T-helper 1 cell (primary cell): ENCODE measurements around the gene RAD21L1.
"Not testable (repeated sequence)": the region's sequence is repeated elsewhere in the genome, so short reads cannot be mapped to it uniquely, and the experiment has no call there.

Experiments
- DNase-seq, 5 donors: peaks; one replicate each; pipeline ENCODE4 v3.0.0-alpha.2; 2012 to 2020

The RAD21L1 gene

GRCh38 chr20:1232286-1233111 lies 6.7 kb downstream of the RAD21L1 start:
- no peak for DNase-seq

DNA sequence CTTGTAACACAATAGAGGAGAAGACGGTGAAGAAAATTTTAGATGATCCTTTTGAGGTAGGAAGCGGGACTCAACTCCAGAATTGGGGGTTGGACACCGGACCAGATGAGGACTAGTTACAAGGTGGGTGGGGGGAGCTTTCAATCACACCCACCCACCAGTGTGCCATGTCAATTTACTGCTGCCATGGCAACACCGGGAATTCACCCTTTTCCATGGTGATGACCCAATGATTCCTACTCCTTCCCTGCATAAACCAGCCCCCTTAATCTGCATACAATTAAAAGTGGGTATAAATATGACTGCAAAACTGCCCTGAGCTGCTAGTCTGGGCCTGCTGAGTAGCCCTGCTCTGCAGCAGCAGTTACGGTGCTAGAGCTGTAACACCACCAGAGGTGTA lies 14.7 kb downstream of the RAD21L1 start:
- no peak for DNase-seq

- DNase-seq = no peak
Observed at GRCh38 chr20:1241456-1241855, 15.6 kb downstream of the RAD21L1 start.

DNA sequence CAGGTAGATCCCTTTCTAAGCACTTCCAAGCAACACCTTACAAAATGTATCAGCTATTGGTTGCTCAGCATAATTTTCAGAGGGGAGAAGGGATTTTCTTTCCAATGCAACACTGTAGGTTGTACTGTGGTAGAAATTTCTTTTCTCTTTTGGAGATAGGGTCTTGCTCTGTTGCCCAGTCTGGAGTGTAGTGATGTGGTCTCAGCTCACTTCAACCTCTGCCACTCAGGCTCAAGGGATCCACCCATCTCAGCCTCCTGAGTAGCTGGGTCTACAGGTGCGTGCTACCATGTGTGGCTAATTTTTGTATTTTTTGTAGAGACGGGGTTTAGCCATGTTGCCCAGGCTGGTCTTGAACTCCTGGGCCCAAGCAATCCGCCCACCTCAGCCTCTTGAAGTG lies 16.3 kb downstream of the RAD21L1 start:
- DNase-seq = no peak

- no peak for DNase-seq
Observed at GRCh38 chr20:1242530-1242929, 16.7 kb downstream of the RAD21L1 start.

- no peak for DNase-seq
Observed at GRCh38 chr20:1245578-1245977, 19.7 kb downstream of the RAD21L1 start.

DNA sequence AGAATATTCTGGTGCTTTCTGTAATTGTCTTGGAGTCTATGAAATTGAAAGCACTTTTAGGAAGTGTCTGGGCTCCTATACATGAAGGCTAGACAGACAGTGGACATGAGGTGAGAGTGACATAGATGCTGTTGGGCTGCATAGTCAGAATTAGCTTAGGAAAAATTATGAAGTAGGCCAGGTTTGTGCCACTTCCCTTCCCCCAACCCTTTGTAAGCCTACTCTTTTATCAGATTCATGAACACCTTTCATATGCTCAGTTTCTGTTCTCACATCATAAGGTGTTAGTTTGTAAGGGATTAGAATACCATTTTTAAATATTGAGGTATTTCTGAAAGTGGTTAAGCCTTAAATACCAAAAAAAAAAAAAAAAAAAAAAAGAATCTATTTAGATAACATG lies 21.8 kb downstream of the RAD21L1 start:
- no peak for DNase-seq

GRCh38 chr20:1250282-1250681 lies 24.4 kb downstream of the RAD21L1 start:
- DNase-seq = not testable (repeated sequence)

GRCh38 chr20:1252416-1252815 lies 26.6 kb downstream of the RAD21L1 start:
- no peak for DNase-seq

- DNase-seq = no peak
Observed at GRCh38 chr20:1254254-1254653, 28.4 kb downstream of the RAD21L1 start.

DNA sequence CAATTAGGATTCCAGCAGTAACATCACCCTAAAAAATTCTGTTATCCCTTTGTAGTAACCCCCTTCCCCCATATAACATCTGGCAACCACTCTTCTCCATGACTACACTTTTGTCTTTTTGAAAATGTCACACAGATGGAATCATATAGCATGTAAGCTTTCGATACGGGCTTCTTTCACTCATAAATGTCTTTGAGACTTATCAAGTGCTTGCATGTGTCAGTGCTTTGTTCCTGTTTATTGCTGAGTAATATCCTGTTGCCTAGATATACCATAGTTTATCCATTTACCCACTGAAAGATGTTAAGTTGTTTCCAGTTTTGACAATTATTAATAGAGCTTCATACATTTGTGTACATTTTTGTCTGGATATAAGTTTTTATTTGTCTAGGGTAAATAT lies 29.8 kb downstream of the RAD21L1 start:
- DNase-seq = no peak

- no peak for DNase-seq
Observed at GRCh38 chr20:1263853-1264252, 38.0 kb downstream of the RAD21L1 start.

- DNase-seq = no peak
Observed at GRCh38 chr20:1264727-1265126, 38.9 kb downstream of the RAD21L1 start.

DNA sequence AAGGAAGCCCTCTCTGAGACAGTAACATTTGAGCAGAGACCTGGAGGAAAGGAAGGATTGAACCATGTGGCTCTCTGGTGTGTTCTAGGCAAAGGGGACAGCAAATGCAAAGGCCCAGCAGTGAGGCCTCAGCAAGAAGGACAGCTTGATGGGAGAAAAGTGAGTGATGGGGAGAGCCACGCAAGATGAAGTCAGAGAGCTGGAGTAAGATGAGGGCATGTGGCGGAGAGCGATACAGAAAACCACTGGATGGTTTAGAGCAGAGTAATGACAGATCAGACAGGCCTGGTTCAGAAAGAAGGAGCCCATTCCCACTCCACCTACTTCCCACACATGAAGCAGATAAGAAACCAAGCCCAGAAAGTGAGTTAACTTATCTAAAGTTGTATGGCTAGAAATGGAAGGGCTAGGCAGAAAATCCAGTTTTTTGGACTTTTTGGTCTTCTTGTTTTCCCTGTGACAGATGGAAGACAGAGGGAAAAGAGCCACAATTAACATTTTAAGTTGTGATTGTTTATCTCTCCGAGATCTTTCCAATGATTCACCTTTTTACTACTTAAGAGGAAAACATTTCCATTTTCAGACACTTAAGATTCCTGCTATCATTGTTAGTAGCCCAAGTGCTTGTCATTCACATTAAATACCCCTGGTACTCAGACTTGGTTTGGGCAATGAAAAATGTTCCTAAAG lies 39.5 kb downstream of the RAD21L1 start:
- DNase-seq = no peak

DNA sequence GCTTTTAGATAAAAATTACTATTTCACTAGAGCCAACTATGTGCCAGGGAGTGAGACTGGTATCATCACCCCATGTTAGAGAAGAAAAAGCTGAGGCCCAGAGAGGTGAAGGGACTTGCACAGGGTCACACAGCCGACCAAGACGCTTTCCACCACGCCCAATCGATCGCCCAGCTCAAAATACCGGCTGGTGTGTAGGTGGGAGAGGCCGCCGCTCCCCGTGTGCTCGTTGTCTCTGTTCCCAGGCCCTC lies 40.0 kb downstream of the RAD21L1 start:
- no peak for DNase-seq

DNA sequence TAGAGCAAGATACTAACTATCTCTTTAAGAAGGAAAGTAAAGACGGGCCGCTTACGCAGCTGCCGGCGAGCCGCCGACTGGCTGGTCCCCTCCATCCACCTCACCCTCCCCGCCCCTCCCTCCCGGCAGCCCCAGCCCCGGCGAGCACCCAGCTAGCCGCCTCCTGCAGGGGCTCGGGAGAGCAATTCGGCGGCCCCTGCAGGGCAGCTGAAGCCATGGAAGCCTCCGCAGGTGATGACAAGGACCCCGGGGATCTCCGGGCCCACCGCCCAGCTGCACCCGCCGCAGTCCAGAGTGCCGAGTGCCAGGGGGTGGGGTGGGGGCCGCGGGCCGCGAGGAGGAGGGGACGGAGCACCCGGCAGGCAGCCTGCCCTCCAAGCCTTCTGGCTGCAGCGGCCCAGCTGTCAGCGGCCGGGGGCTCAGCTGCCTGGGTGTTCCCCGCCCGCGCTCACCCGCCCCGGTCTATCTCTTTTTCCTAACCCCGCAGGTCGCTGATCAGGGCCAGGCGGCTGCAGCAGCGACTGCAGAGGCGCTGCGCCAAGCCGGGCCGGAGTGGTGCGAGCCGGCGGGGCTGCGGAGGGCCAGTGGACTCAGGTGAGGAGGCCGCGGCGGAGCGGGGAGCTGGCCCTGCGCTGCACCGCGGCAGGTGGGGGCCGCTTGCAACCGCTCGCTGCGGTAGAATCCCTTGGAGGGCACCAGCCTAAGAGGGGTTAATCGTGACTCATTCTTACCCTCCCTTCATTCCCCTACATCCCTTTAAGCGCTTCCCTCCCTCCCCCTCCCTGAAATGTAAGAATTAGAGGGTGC lies 40.5 kb downstream of the RAD21L1 start, which contains the start of gene SNPH:
Gene SNPH, plus strand, starts transcription at position 128 of the 807 bp plus-strand sequence. CDS start 29,946 bp downstream, outside the sequence.
- peak; percentile 55 to 81 (median 72) for DNase-seq

DNA sequence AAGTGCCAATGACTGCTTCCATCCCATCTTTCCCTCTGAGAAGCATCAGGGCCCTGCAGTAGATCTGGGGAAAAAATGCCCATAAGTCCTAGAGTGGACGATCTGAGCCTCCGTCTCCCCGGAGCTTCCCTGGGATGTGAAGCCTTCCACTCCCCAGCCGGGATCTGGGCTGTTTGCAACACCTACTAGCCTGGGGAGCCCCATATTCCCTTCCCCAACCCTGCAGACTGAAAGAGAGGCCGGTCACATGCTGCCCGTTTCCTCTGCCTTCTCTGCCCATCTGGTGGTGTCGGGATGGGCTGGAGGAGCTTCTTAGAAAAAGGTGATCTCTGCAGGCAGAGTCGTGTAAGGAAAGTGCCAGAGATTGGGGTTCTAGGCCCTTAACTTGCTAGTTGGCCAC lies 41.3 kb downstream of the RAD21L1 start:
- no peak for DNase-seq

DNA sequence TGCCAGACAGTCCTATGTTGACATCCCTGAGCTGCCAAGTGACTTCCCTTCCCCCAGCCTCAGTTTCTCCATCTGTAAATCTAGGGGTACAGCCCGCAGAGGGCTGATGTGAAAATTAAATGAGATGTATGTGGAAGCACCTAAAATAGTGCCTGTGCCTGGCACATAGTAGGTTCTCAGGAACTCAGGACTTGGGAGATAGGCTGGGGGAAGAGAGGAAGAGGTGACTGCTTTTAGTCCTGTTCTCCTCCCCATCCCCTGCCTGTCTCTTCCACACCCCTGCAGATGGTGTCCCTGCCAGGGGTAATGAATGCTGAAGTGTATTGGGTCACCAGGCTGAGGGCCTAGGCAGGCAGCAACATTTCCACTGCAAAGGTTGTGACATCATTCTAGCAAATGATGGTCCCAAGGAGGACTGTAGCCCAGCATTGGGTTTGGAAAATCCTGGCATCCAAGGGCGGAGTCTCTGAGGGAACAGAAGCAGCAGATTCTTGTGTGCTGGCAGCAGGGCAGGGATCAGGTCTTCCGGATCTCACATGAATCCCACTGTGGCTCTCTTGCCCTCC lies 42.0 kb downstream of the RAD21L1 start:
- no peak for DNase-seq

DNA sequence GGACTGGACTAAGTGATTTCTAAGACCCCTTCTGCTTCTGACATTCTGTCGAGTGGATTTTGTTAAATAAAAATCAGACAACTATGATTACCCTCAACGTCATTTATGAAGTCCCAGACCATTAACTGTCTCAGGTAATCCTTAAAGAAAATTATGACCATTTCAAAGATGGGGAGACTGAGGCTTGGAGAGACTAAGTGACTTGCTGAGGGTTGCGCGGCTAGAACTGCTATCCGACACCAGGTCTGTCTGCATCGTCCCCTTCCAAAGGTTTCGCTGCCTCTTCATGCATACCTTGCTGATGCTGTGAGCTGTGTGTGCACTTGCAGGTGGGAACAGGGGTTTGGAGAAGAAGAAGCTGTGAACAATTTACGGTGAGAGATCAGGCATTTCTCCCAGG lies 43.4 kb downstream of the RAD21L1 start:
- no peak for DNase-seq

- DNase-seq = no peak
Observed at GRCh38 chr20:1269850-1270249, 44.0 kb downstream of the RAD21L1 start.

- no peak for DNase-seq
Observed at GRCh38 chr20:1272368-1273100, 46.7 kb downstream of the RAD21L1 start.

GRCh38 chr20:1273366-1273765 lies 47.5 kb downstream of the RAD21L1 start:
- no peak for DNase-seq
